Esophagus muscularis mucosa (tissue), 4 donors: ENCODE data around the gene OSGEP. TPM values are rescaled to one million over a fixed set of nuclear protein-coding genes. Genes with fewer than 3 reads are reported as not detected.
A peak's percentile ranks its signal among the peaks of the same experiment; 100 is the strongest.

Source experiments
- DNase-seq: peaks from one replicate; pipeline ENCODE4 v3.0.0-alpha.2; 2017; ENCODE audit errors: extremely low spot score
- H3K27ac ChIP-seq, 4 donors: fragments of 200-600 bp; sonication (generic); replicated peaks in 1 of 4; 1 replicate in 3 of 4; 2 replicates in 1 of 4; pipeline ENCODE4 v1.5.1; 2016 to 2019; ENCODE audit warnings: mild to moderate bottlenecking in 1 of 4
- H3K27me3 ChIP-seq, 4 donors: fragments of 200-600 bp; sonication (generic); one replicate each; pipeline versions ENCODE4 v1.5.1 to v1.6.0; 2016 to 2019
- H3K36me3 ChIP-seq, 4 donors: fragments of 200-600 bp; sonication (generic); one replicate each; pipeline ENCODE4 v1.5.1; 2016 to 2019
- H3K4me1 ChIP-seq, 4 donors: fragments of 200-600 bp; sonication (generic); one replicate each; pipeline ENCODE4 v1.5.1; 2016 to 2019
- H3K4me3 ChIP-seq, 4 donors: fragments of 200-600 bp; sonication (generic); 1 replicate in 2 of 4; 2 replicates in 2 of 4; pipeline ENCODE4 v1.5.1; 2016 to 2019; ENCODE audit warnings: mild to moderate bottlenecking in 4 of 4, moderate library complexity in 1 of 4
- H3K9me3 ChIP-seq, 4 donors: fragments of 200-600 bp; sonication (generic); 1 replicate in 3 of 4; 2 replicates in 1 of 4; pipeline ENCODE4 v1.5.1; 2016 to 2019
- CTCF ChIP-seq, 3 experiments: fragments of 200-600 bp in 2 of 3; fragments of 450-650 bp in 1 of 3; sonication (generic) in 2 of 3; IDR thresholded peaks; one replicate each; pipeline ENCODE4 v1.5.1; 2017 to 2019; ENCODE audit warnings: antibody characterized with exemption in 3 of 3, mild to moderate bottlenecking in 2 of 3, moderate library complexity in 1 of 3
- EP300 ChIP-seq: sonication (generic); formaldehyde crosslinking; IDR thresholded peaks from one replicate; pipeline ENCODE4 v1.6.1; 2017; ENCODE audit warnings: antibody characterized with exemption
- POLR2A ChIP-seq: fragments of 450-650 bp; IDR thresholded peaks from one replicate; pipeline ENCODE4 v1.6.1; 2017; ENCODE audit warnings: antibody characterized with exemption, moderate library complexity, mild to moderate bottlenecking, low read depth
- POLR2AphosphoS5 ChIP-seq, 2 donors: sonication (generic); formaldehyde crosslinking; IDR thresholded peaks; one replicate each; pipeline ENCODE4 v1.6.1; 2017; ENCODE audit warnings: antibody characterized with exemption in 2 of 2
- WGBS: methylation state at CpG from one replicate; pipeline ENCODE4 v1.1.5; 2018; 5-methylcytosine and 5-hydroxymethylcytosine counted together
- intact Hi-C: fragments of 100-400 bp; cut with DNase I; formaldehyde crosslinking; loops from one replicate; pipeline ENCODE4 v1.15.1; 2023
- total RNA-seq, 4 donors: library from RNA; depleted of rRNA; stranded (reverse); fragments of >200 nt; gene quantifications; one replicate each; pipeline versions ENCODE4 v1.1.0 to v1.2.1, GENCODE V29; 2016

The OSGEP gene
- total RNA-seq, 4 donors from 2014 or later: 23.5 to 36.8 (median 24.8) TPM

DNA sequence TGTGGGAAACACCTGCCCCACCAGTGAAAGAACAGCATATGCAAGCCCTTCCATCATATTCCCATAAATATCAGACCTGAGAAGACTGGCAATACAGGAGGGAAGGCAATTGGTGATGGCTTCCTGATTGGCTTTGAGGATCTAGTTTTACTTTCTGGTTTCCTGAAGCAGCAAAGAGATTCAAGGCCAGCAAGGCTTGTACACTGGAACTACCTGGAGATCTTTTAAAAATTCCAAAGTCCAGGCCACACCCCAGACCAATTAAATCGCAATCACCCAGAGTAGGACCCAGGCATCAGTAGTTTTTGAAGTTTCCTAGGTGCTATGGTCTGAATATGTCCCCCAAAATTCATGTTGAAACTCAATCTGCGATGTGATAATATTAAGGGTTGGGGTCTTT is 38.4 kb downstream of the OSGEP start:
- WGBS: 93% methylated on average over 2 of the region's 2 CpGs
- H3K36me3 ChIP-seq: no peaks in the 10 kb centered on the region
- no peaks in the 10 kb centered on the region for H3K27me3 ChIP-seq
- peaks cover 16 to 25% (median 23%) of the 10 kb centered on the region in 4 donors for H3K4me1 ChIP-seq
- intact Hi-C loops: loop anchor here (5.0 kb wide), 1 partner anchor 36 kb away; the partner anchor contains the start of gene OSGEP
- no peaks in the 10 kb centered on the region for H3K9me3 ChIP-seq
- no peak overlapping the region for H3K27ac ChIP-seq
- no peak overlapping the region for H3K4me3 ChIP-seq
- DNase-seq: no peak
- no peak for TF ChIP-seq EP300
- TF ChIP-seq POLR2A: no peak
- TF ChIP-seq CTCF (IDR thresholded peaks at IDR 0.05): no peak
- TF ChIP-seq POLR2AphosphoS5 (IDR thresholded peaks at IDR 0.05): no peak

- Histone ChIP-seq H3K4me1 (peaks cover 16 to 27% (median 26%) of the 10 kb centered on the region in 4 donors), H3K9me3 (no peaks in the 10 kb centered on the region), H3K36me3 (no peaks in the 10 kb centered on the region), H3K27ac (no peak overlapping the region), H3K4me3 (no peak overlapping the region), H3K27me3 (no peaks in the 10 kb centered on the region)
- TF ChIP-seq POLR2A: no peak
- peak; percentile 32 to 59 (median 47) for TF ChIP-seq CTCF (IDR thresholded peaks at IDR 0.05)
- TF ChIP-seq POLR2AphosphoS5 (IDR thresholded peaks at IDR 0.05): no peak
- no peak for DNase-seq
- 45% methylated on average over 3 of the region's 3 CpGs for WGBS
- intact Hi-C loops: loop anchor here (5.0 kb wide), 1 partner anchor 37 kb away; the partner anchor contains the start of gene OSGEP
Measured at GRCh38 chr14:20415782-20416206, 38.8 kb downstream of the OSGEP start.

- Histone ChIP-seq H3K36me3 (no peaks in the 10 kb centered on the region), H3K4me1 (peaks cover 16 to 27% (median 26%) of the 10 kb centered on the region in 4 donors), H3K9me3 (no peaks in the 10 kb centered on the region), H3K27me3 (no peaks in the 10 kb centered on the region), H3K4me3 (peak overlapping the region; percentile 68 to 93 (median 84)), H3K27ac (peak overlapping the region; percentile 88 to 99 (median 98))
- intact Hi-C loops: loop anchor here (5.0 kb wide), 2 partner anchors 194 to 269 kb away; partner anchors contain the start of gene RNASE4
- TF ChIP-seq POLR2AphosphoS5 (IDR thresholded peaks at IDR 0.05) (no peak), POLR2A (no peak), EP300 (no peak), CTCF (IDR thresholded peaks at IDR 0.05) (no peak)
- no peak for DNase-seq
- WGBS: 5% methylated on average over 9 of the region's 9 CpGs
Measured at GRCh38 chr14:20413744-20414082, 40.9 kb downstream of the OSGEP start.

DNA sequence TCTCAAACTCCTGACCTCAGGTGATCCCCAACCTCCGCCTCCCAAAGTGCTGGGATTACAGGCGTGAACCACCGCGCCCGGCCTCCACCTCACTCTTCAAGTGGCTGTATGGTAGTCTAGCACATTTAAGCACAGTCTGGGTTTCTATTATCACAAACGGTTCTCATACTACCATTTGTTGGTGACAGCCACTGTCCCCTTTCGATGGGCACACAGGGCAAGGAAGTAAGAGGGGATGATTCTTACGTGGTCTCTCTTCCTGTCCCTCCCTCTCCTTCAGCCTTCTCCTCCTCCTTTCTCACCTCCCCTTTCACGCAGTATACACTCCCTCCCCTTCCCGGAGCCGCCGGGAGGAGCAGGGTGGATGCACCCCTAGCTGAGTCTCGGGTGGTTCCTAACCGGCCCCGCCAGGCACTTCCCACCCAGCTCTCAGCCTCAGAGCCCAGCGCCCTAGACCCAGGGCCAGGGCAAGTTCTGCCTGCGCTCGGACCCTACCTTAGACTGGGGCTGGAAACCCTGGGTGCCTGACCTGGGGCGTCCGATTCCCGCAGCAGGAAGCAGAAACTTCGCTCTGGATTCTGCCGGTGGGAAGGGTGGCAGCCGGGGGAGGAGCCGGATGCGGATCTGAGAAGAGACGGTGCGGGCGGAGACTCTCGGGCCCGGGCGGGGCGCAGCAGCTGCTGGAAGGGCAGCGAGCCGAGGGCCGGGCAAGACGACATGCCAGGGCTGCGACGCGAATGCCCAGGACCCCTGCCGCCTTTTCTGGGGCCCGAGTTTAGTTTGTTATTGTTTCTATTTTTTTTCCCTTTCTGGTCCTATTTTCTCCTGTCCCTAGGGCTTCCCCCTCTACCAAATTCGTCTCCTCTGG is 41.5 kb downstream of the OSGEP start, which contains the start of gene TEP1:
TSS of gene TEP1 (minus strand) at position 626 of the 868 bp plus-strand sequence. CDS start 5,062 bp downstream, outside the sequence.
- no peaks in the 10 kb centered on the region for H3K27me3 ChIP-seq
- peaks cover 16 to 27% (median 26%) of the 10 kb centered on the region in 4 donors for H3K4me1 ChIP-seq
- peak within 1 kb of the TSS; percentile 88 to 99 (median 98) for H3K27ac ChIP-seq
- H3K36me3 ChIP-seq: peaks cover under 1 to 4% (median 2%) of the 10 kb centered on the region in 4 donors
- DNase-seq: peak; percentile 96
- H3K9me3 ChIP-seq: no peaks in the 10 kb centered on the region
- TF ChIP-seq POLR2AphosphoS5 (IDR thresholded peaks at IDR 0.05) (peak; percentile 84 to 92), CTCF (IDR thresholded peaks at IDR 0.05) (no peak), EP300 (no peak), POLR2A (peak; percentile 67)
- peak within 1 kb of the TSS; percentile 68 to 93 (median 84) for H3K4me3 ChIP-seq
- WGBS: under 1% methylated on average over 40 of the region's 43 CpGs
- intact Hi-C loops: loop anchor here (5.0 kb wide), 2 partner anchors 194 to 269 kb away; partner anchors contain the start of gene RNASE4
